ENCODE measurements around the gene CERK. TPM values are rescaled to one million over a fixed set of nuclear protein-coding genes. Genes with fewer than 3 reads are reported as not detected.

The CERK gene
- total RNA-seq, 1 donor from 2014 or later = 41.8 TPM

GRCh38 chr22:46731246-46732040 lies 6.6 kb downstream of the CERK start:
- peak; percentile 68 for DNase-seq (ENCODE audit: low spot score)

GRCh38 chr22:46730568-46731245 lies 7.3 kb downstream of the CERK start:
- DNase-seq (ENCODE audit: low spot score) = no peak

GRCh38 chr22:46728470-46728869 lies 9.6 kb downstream of the CERK start:
- DNase-seq (ENCODE audit: low spot score) = no peak

- DNase-seq (ENCODE audit: low spot score) = no peak
Observed at GRCh38 chr22:46727813-46728364, 10.2 kb downstream of the CERK start.

- no peak for DNase-seq (ENCODE audit: low spot score)
Observed at GRCh38 chr22:46726986-46727317, 11.1 kb downstream of the CERK start.

- DNase-seq (ENCODE audit: low spot score) = peak; percentile 51
Observed at GRCh38 chr22:46726066-46726985, 11.7 kb downstream of the CERK start.

- DNase-seq (ENCODE audit: low spot score) = no peak
Observed at GRCh38 chr22:46725096-46725495, 13.0 kb downstream of the CERK start.

GRCh38 chr22:46723882-46724281 lies 14.2 kb downstream of the CERK start:
- no peak for DNase-seq (ENCODE audit: low spot score)

GRCh38 chr22:46721501-46722085 lies 16.5 kb downstream of the CERK start:
- DNase-seq (ENCODE audit: low spot score) = no peak

GRCh38 chr22:46719921-46720320 lies 18.1 kb downstream of the CERK start:
- no peak for DNase-seq (ENCODE audit: low spot score)

GRCh38 chr22:46714550-46714949 lies 23.5 kb downstream of the CERK start:
- no peak for DNase-seq (ENCODE audit: low spot score)

- no peak for DNase-seq (ENCODE audit: low spot score)
Observed at GRCh38 chr22:46712288-46712687, 25.8 kb downstream of the CERK start.

GRCh38 chr22:46710806-46711205 lies 27.2 kb downstream of the CERK start:
- DNase-seq (ENCODE audit: low spot score) = no peak

GRCh38 chr22:46708766-46709330 lies 29.2 kb downstream of the CERK start:
- DNase-seq (ENCODE audit: low spot score) = no peak

- no peak for DNase-seq (ENCODE audit: low spot score)
Observed at GRCh38 chr22:46707827-46708570, 30.1 kb downstream of the CERK start.

- DNase-seq (ENCODE audit: low spot score) = no peak
Observed at GRCh38 chr22:46707305-46707704, 30.7 kb downstream of the CERK start.

- no peak for DNase-seq (ENCODE audit: low spot score)
Observed at GRCh38 chr22:46706060-46706459, 32.0 kb downstream of the CERK start.

- DNase-seq (ENCODE audit: low spot score) = no peak
Observed at GRCh38 chr22:46703996-46704370, 34.1 kb downstream of the CERK start.

- DNase-seq (ENCODE audit: low spot score) = no peak
Observed at GRCh38 chr22:46703171-46703995, 34.7 kb downstream of the CERK start.

- DNase-seq (ENCODE audit: low spot score) = no peak
Observed at GRCh38 chr22:46701262-46701661, 36.8 kb downstream of the CERK start.
